ENCODE measurements around the gene PDE2A.

Gene PDE2A

DNA sequence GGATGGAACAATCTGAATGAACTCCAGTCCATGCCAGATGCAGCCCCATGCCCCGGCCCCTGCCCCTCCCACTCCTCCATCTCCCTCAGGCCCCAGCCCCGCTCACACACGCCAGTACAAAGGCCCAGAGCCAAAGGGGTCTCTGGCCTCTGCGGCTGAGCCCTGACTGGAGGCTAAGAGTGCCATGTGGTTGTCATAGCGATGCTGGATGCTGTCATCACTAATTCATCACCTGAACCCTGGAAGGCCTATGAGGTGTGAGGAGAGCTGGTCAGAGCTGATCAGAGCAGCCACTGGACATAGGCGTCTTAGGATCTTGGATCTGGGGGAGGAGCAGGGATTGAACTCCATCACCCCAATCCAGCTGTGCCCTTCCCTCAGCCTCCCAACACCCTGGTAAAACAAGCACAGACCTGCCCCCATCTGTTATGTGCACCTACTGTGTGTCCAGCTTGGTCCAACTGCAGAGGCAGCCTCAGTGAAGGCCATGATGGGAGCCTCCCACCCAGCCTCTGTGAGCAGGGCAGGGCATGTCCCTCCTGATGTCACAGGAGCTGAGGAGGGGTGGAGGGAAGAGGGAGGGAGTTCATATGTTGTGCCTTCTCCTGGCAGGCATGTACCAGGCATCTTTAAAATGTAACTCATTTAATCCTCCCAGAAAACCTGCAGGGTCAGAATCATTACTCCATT, 16.7 kb downstream of the PDE2A start:
- no peak for DNase-seq (ENCODE audit: low read depth in 2 of 2)

DNA sequence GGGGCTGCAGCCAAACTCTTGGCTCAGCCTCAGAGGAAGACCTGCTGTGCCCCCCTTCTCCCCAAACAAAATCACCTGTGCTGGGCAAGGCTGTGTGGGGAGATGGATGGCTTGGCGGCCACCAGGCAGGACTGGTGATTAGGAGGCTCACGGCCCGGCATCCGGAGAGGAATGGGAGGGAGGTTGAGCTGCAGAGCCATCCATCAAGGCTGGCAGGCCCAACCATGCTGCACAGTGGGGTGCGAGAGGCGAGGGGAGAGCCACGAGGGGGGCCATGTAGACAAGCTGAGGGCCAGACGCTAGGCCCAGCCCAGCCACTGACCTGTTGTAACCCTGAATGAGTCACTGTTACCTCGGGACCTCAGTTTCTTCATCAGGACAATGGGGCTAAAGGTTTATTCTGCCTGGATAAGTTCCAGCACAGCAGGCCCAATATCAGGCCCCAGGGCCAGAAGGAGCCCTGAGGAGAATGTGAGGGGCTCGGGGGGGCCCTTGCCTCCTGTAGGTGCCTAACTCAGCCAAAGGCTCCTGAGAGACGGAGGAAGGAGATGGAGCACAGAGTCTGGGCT, 18.2 kb downstream of the PDE2A start:
- DNase-seq (ENCODE audit: low read depth in 2 of 2), result no peak

DNA sequence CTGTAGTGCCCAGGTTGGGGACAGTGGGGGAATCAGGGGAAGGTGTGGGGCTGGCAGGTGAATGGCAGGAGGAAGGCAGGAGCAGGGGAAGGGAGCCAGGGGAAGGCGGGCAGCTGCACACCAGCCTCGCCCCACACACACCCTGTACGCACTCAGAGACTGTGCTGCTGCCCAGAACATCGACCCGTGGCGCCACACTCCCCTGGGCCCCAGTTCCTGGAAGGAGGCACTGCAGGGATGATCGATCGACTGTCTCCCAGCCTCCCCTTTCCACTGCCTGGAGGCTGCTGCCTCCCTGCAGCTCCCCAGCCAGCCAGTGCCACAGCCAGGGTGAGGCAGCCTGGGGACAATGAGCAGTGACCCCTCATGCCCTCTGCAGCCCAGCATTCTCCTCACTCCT, 19.2 kb downstream of the PDE2A start:
- DNase-seq (ENCODE audit: low read depth in 2 of 2), result no peak

DNA sequence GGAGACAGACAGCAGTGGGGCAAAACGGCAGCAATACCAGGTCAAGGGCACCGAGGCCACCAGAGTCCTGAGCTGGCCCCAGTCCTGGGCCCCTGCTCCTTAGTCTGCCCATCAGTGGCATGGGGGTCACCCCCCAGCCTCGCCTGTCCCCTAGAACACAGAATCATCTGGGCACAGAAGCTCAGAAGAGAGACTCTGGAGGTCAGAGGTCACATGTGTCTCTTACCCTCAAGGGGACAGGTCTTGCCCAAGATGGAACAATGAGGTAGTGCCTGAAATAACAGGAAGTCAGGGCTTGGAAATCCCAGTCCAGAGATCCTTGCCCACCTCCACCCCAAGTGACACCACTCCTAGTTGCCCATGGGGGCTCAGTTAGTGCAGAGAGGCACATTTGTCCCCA, 20.6 kb downstream of the PDE2A start:
- DNase-seq (ENCODE audit: low read depth in 2 of 2), result no peak

DNA sequence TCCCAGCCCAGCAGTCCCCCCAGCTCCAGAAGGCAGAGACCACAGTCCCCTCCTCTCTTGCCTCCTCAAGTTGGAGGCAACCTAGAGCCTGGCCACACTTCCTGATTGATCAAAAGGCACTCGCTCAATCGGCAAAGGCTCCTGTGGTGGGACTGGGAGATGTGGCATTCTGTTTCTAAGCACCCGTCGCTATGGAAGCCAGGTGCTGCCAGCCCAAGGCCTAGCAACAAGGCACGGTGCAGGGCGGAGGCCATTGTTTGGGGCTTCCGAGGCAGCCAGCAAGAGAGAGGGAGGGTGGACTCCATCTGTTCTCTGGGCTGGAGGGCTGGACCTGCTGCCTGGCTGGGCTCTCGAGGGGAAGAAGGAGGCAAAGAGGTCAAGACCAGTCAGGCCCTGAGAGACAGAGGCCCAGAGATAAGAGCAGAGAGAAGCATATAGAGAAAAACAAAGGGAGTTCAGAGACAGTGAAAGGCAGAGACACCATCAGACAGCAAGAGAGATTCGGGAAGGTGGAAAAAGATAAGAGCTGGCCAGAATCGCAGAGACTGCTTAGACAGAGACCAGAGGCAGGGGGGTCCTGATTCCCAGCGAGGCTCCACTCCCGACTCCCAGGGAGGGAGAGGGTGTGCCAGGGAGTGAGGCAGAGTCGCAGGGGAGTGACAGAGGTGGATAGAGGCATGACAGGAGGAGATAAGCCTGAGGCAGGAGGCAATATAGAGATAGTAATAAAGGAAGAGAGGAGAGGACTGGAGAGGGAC, 21.2 kb downstream of the PDE2A start:
- no peak for DNase-seq (ENCODE audit: low read depth in 2 of 2)

DNA sequence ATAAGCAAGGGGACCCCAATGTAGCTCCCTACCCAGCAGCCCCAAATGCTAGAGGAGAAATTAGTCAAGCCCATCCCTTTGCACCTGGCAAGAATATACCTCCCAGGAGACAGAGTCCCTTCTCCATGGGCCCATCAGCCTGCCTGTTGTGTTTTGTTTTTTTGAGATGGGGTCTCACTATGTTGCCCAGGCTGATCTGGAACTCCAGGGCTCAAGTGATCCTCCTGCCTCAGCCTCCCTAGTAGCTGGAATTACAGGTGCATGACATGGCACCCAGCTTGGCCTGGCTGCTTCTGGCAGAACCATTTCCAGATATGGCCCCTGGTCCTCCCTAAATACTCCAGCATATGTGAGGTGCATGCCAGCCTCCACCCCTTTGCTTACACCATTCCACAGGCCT, 22.1 kb downstream of the PDE2A start:
- no peak for DNase-seq (ENCODE audit: low read depth in 2 of 2)

DNA sequence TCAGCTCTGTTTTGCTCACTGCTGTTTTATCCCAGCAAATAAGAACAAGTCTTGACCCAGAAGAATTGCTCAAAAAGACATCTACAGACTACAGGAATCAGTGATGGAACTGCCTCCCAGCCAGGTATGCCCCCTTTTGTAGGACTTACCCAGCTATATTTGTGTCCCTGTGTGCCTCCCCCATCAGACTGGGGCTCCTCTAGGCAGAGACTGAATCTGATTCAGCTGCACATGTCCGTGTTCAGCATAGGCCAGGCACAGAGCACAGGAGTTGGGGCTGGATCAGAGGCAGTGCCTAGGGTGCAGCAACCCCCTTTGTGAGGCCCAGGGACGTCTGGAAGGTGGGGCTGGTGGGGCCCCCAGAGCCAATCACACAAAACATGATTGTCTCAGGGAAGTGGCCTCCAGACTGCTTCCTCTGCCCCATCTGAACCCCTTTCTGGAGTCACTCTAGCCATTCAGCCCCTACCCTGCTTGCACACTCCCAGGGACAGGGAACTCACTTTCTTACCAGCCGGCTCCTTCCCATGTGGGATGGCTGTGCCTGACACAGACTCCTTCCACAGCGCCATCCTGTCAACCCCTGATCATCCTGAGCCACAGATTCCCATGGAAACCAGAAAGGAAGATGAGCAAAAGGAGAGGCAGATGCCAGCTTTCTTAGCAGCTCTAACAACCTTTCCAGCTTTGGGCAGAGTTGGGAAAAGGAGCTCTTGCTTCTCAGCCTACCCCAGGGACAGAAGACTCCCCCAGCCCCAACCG, 24.8 kb downstream of the PDE2A start:
- no peak for DNase-seq (ENCODE audit: low read depth in 2 of 2)

DNA sequence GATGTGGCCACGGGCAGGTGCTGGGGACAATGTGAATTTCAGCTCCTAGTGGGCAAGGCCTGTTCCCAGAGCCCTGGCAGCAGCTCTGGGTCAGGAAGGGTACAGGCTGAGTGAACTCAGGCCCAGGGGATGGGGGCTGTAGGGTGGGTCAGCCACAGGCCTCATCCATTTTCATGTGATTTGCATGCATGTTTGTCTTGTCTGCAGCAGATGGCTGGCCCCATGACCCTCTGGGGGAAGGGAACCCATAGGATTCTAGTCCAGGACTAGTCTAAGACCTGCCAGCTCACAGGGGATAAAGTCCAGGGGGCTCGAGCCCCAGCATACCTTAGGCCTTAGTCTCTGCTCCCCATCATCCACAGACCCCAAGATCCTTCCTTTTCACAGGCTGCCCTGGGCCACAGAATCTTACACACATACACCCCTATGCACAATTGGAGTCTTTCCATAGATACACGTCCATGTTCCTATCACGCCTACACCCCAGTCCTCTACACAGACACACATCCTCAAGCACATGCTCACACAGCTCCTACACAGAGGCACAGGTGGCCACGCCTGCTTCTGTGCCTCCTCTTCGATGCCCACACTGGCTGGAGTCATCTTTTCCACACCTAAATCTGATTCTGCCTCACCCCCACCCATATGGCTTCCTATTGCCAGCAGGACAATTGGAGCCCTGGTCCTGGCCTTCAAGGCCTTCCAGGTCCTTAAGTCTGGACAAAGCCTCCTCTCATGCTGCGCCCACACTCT, 25.7 kb downstream of the PDE2A start:
- DNase-seq (ENCODE audit: low read depth in 2 of 2), result no peak

DNA sequence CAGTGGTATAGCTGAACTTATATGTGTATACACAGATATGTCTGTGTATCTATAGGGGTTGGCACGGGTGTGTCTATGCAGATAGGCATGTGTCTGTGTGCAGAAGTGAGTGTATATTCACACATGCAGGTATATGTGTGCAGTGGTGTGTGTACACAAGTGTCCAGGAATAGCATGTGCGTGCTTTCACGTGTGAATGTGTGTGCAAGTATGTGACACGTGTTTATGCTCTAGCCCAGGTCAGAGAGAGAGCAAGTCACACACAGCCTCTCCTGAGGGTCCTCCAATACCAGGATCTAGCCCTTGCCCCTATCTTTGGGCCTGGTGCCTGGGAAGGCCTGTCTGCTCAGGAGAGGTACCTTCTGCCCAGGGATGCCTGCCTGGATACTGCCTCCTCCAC, 26.3 kb downstream of the PDE2A start:
- DNase-seq (ENCODE audit: low read depth in 2 of 2), result no peak

DNA sequence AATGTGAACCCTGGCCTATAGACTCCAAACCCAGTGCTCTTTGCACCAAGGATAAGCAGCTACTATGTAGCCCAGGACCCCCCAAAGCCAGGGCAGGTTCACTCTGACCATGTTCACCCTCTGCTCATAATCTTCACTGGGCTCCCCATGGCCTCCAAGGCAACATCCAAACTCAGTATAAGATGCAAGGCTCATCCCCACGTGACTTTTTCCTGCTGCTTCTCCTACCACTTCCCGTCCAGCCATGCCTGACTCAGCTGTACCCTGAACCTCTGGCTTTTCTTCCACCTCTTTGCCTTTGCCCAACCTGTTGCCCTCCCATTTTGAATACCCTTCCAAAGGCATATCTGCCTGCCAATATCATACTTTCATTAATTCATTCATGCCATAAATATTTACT, 27.8 kb downstream of the PDE2A start:
- DNase-seq (ENCODE audit: low read depth in 2 of 2), result no peak

DNA sequence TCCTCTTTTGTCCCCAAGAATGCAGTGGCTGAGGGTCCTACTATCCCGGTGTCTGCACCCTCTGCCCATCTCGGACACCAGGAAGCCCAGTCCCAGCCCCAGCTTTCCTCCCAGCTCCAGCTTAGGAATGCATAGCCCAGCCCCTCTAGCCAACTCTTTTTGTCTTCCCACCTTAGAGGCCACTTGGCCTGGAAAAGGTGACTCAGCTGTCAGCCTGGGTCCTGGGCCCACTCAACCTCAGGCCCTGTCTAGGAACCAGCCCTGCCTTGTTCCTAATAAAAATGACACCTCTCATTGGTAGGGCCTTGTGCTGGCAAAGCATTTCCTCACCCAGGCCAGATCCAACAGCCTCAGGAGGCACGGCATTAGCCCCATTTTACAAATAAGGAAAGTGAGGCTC, 28.2 kb downstream of the PDE2A start:
- DNase-seq (ENCODE audit: low read depth in 2 of 2), result no peak

DNA sequence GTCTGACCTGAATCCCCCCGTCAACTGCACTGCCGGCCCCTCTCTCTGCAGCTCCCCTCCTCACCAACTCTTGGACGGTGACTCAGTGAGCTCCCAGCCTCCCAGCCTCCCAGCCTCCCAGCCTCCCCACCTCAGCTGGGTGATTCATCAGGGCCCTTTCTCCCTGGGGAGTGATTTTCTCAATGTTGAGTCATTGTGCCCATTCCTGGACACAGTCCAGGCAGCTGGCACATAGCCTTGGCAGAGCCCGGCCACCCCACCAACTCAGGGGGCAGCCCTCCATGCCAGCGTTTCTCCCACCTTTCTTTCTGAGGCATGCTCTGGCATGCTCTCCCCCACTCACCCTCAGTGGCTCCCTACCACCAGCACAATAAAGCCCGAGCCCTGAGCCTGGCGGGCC, 30.7 kb downstream of the PDE2A start:
- DNase-seq (ENCODE audit: low read depth in 2 of 2), result no peak

DNA sequence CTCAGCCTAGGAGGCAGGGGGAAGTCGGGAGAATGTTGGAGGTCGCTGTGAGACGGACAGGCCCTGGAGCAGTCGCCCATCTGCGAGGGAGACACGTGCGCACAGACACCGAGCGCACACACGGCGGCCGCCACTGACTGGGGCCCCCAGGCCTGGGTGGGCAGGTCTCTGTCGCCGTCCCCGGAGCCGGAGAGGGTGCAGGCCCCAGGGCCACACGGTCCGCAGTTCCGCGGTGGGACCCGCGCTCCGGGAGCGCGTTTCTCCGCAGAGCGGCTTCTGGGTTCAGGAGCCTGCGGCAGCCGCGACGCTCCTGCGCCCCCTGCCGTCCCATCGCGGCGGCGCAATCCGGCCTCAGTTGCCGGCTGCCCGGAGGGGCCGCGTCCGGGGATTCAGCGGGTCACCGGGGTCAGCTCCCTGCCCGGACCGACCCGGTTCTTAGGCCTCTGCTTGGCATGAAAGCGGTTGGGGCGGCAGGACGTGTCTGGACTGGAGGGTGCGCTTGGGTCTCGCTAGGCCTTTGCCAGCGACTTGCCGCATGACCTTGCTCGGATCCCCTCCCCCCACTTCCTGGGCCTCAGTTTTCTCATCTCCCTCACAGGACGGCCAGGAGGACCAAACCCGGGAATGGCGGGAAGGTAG, 31.2 kb downstream of the PDE2A start:
- peak; percentile 11 to 25 for DNase-seq (ENCODE audit: low read depth in 2 of 2)

DNA sequence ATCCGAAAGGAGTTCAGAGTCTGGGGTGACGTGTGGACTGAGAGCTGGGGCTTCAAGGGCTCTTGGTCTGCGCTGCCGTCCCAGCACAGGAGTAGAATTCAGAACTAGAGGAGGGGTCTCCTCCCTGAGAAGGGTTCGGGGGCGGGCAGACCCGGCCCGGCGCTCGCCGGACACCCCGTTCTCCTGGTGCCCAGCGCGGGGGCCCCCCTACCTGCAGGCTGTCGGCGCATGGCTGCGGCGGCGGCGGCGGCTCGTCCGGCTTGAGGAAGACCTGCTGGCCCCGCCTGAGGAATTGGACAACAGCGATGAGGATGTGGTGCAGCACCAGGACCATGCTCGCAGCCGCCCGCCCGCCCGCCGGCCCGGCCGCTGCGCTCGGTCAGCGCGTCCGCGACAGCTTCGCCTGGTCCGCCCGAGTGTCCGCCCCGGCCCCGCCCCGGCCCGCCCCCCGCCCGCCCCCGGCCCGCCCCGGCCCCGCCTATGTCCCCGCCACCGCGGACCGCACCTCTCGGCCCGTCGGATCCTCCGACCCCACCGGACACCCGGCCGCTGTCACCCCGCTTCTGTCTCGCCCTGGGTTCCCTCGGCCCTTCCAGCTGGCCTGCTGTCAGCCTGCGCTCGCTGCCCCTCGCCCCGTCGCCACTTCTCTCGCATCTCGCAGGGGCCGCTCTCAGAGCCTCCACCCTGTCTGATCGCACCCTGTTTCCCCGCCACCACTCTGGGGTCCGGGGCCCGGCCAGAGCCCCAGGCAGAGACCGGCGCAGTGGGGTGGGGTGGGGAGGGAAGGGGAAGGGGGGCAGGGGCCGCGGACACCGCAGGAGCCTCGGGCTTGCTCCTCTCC, 32.0 kb downstream of the PDE2A start:
- DNase-seq (ENCODE audit: low read depth in 2 of 2), result no peak

DNA sequence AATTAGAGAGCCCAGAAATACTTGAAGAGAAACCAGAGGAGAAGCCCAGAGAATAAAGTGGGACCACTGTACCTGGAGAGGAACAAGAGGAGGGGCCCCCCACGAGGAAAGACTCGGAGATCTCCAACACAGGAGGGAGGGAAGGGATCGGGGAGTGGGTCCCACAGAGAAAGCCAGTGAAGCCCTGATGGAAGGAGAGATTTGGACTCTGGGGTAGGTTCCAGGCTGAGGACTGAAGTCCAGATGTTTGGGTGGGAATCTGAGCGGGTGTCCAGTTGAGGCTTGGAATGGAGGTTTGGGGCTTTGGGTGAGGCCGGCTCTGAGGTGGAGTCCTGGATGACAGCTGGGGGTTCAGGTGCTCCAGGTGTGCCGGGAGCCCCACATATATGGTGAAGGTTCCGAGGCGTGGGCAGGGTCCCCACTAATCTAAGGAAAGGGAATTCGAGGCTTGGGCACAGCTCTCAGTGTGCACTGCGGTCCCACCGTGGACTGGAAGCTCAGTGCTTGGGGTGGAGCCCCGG, 32.6 kb downstream of the PDE2A start:
- no peak for DNase-seq (ENCODE audit: low read depth in 2 of 2)

DNA sequence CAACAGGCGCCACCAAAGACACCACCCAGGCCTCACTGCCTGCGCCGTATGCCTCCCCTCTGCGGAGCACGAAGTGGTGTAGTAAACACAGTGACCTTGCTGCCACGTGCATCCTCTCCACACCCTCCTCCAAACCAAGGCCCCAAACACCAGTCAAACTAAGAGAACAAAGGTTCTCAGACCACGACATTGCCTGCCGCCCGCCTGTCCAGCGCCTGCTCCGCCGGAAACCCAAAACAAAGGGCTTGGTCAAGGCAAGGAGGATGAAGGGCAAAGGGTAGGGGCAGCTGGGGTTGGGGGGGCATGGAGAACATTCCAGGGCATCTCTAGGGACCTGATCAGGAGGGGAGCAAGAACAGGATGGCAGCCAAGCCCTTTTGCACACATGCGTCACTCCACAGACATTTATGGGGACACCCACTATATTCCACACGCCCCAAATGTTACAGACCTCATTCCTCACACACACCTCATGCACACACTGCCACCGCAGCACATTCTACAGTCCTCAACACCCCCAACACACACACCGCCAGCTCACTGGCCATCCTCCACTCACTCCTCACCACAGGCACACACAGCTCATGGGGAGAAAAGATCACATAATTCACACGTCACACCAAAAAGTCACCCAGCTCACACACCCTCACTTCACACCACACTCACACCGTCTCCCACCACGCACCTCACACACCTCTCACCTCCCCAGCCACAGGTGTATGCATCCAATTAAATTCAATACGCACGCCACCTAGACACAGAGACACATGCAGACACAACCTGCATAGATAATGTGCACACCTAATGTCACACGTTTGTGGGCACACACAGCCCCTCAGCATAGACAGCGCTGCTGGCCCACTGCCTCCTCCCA, 34.5 kb downstream of the PDE2A start:
- DNase-seq (ENCODE audit: low read depth in 2 of 2), result no peak

DNA sequence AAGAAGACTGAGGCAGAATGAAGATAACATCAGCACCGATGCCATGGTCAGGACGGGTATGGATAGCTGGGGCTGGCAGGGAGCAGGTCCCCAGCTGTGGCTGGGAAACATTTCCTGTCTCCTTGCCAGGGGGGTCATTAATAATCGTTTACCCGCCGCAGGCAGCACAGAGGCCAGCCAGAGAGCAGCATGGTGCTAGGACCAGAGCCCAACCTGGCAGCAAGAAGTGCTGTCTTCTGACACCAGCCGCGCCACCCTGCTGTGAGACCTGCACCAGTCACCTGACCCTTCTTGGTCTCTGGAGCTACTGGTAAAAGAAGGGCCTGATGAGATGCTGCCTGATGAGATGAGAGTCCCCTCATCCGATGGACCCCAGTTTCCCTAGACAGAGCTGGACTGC, 36.3 kb downstream of the PDE2A start:
- DNase-seq (ENCODE audit: low read depth in 2 of 2), result no peak

DNA sequence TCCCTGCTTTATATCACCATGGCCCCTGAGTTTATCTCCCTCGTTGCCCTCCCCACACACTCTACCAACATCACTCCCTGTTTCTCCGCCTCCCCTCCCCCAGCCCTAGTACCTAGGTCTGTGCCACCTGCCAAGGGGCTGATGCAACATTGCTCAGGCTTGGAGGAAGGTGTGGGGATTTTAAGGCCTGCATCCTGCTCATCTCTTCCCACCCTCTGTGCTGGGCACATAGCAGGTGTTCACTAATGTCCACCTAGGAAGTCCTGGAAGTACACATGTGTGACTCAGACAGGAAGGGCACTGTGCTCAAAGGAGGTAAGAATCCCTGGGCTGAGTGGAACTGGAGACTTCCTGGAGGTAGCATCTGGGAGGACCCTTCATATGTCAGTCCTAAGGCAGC, 37.0 kb downstream of the PDE2A start:
- no peak for DNase-seq (ENCODE audit: low read depth in 2 of 2)

DNA sequence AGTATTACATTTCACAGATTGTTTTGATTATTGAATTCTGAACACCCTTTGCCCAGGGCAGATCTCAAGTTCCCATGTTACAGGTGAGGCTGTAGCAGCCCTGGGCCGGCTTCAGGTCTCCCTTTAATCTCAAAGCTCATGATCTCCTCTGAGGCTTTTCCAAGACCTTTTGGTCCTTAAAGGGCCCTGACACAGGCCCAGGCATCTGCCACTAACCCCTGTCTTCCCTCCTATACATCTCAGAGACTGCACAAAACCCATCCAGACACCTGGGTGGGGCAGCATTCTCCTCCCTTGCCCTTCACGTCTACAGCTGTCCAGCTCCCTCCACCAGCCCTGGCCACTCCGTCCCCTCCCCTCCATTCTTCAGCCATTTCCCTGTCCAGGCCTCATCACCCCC, 37.8 kb downstream of the PDE2A start:
- DNase-seq (ENCODE audit: low read depth in 2 of 2), result no peak

Measured in stimulated activated CD8-positive, alpha-beta memory T cell treated with anti-CD3 and anti-CD28 coated beads, Interleukin-7, amount 100 ng/mL, for 1 hour (primary cell).